ENCODE measurements around the gene OGFRL1.
A peak's percentile ranks its signal among the peaks of the same experiment; 100 is the strongest.

Gene OGFRL1

DNA sequence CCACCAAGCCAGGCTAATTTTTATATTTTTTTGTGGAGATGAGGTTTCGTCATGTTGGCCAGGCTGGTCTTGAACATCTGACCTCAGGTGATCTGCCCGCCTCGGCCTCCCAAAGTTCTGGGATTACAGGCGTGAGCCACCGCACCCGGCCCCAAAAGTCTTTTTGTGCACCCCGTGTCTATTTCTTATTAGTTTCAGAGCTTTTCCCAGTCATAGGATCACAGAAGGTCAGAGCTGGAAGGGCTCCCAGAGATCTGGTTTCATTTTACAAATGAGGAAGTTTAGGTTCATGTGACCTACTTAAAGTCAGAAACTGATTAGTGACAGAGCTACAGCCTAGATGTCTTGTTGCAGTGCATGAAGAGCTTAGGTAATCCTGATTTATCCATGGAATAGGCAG lies 1.6 kb upstream of the OGFRL1 start:
- no peak for DNase-seq

DNA sequence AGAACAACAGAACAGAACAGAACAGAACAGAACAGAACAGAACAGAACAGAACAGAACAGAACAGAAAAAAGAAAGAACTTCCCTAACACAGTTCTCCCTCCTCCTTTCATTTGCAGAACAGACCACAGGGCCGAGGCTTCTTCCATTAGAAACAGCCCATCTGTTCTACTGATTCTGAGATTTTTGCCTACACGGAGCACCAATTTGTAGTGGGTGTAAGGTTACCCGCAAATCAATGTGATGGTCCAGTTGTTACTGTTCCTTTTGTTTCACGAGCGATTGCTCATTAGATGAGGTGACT lies 734 bp upstream of the OGFRL1 start:
- DNase-seq: no peak

DNA sequence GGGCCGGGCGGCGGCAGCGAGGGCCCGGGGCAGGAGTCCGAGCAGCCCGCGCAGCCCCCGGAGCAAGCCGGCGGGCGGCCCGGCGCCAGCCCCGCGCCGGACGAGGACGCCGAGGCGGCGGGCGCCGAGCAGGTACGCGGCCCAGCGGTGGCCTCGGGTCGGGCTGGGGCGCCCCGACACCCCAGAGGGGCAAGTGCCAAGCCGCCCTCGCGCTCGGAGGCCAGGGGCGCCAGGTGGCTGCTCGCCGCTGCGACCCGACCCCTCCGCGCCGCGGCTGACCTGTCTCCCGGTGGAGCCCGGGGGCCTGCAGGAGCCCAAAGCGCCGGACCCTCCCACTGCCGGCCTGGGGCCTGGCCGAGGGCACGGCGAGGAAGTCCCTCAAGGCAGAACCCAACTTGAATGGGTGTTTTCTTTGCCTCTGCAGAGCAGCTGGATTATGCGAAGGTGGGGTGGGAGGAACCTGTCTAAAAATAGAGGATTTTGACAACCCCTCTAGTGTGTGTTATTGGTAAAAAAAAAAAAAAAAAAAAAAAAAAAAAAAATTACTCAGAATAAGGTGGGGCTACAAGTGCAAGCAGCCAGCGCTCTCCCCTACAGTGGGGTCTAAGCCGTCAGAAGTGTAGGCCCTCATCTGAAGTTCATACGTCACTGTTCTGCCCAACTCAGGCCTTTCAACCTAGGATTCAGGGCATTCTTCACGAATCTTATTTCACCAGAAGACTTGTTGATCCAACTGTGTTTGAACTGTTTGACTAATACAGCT lies 609 bp downstream of the OGFRL1 start:
- DNase-seq: peak in 1 of 2 donors; percentile 9

DNA sequence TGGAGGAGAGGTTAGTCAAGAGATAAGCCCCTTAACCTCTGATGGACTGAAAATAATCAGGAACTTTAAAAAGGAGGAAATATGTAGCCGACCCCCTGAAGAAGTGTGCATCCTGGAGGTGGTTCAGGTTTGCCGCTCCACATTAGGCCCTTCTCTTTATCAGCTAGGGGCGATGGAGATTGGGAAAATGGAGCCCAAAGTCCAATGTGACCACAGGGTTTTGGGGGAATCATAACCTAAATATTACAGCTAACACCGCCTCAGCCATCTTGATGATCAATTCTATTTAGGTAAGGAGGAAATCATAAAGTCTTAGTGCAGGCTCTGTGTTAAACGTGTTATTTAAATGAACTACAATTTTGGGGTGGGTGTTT lies 1.2 kb downstream of the OGFRL1 start:
- DNase-seq: no peak

DNA sequence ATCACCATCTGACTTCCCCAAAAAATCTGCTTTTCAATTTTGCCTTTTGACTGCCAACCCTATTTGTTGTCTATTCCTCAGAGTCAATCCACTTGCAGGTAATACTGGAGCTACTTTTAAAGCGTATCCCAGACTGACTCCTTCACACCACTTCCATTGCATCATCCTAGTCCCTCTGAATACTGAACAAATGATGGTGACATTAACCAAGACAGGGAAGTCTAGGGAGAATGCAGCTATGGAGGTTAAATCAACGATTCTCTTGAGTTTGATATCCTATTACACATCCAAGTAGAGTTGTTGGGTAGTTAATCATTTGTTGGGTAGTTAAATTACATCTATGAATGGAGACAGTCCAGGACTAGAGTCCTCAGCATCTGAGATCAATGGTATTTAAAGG lies 2.0 kb downstream of the OGFRL1 start:
- DNase-seq: no peak

DNA sequence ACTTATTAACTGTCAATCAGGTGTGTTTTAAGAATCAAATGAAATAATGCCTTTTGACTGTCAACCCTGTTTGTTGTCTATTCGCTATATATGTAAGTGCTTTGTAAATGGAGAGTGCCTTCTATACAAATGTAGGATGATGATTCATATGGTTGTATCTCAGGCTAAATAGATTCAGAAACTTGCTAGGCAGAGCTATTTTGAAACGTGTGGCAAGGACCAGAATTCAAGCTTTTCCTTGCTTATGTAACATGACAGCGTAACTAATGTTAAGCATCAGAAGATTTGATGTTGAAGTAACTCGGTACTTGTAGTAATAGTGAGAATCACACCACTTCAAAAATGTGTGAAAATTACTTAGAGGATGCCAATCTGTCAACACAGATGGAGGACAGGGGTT lies 3.4 kb downstream of the OGFRL1 start:
- no peak for DNase-seq

DNA sequence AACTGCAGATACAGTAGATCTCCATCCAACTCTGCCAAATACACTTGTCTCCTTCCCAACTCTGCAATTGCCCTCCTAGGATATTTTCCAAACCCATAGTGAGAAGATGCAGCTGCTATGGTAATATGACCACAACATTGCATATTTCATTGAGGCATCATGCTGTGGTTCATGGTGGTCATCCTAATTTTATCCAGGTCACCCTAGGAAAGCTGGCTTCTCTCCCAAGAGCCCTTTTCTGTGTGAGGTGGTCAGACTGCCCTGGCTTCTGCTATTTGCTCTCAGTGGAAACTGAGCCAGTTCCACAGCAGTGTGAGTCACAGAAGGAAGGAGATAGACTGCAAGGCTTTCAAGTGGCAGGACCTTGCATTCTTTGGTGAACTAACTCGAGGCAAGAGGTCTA lies 5.5 kb downstream of the OGFRL1 start:
- no peak for DNase-seq

DNA sequence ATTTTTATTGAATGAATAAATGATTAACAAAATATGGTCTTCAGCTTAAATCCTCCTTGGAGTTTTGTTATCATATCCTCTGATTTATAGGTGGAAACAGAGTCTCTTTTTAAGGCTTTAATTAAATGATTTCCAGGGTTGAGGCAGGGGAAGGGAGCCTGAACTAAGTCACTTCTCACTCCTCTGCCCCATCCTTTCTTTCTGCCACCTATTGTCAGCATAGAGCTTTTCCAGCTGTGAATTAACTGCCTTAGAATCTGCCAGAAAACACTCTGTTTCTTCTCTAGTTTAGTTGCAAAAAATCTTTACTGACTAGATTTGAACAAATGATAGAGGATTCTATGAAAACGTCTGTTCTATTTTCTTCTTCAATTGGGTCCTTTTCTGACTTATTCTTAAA lies 9.8 kb downstream of the OGFRL1 start:
- DNase-seq: no peak

DNA sequence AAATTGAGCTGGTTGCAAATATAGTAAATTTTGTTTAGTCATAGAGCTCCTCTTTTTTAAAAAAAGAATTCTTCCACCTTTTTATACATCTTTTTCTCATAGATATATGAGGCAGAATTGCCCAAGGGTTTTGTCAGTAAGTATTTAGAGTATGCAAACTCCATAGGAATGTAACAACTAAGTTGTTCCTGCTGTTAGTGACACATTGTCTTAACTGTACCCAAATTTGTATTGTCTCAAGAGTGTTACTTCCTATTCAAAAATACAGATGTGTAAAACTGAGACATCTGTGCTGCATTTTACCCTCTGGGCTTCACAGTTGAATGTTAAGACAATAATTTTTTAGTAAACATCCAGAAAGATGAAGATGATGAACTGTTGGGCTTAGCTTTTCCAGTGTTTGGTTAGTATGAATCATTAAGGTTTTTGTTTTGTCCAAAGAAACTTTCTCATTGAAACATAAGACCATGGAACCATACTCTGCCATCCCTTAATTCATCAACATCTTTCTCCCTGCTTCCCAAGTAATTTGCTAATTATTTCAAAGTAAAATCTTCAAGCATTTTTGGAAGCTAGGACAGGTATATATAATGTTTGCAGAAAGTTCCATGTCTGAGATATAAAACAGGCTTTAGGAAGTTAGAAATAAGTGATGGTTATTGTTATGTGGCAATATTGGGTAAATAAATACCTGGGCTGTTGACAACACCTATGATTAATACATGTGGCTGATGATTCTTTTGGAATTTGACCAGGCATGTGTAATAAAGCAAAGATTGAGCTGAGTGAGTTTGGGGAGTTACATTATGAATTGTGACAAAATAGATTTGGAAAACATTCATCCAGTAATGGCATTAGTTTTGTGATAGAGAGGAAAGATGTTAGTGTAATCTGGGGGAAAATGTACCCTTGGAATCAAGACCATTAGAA lies 11.2 kb downstream of the OGFRL1 start:
- no peak for DNase-seq

DNA sequence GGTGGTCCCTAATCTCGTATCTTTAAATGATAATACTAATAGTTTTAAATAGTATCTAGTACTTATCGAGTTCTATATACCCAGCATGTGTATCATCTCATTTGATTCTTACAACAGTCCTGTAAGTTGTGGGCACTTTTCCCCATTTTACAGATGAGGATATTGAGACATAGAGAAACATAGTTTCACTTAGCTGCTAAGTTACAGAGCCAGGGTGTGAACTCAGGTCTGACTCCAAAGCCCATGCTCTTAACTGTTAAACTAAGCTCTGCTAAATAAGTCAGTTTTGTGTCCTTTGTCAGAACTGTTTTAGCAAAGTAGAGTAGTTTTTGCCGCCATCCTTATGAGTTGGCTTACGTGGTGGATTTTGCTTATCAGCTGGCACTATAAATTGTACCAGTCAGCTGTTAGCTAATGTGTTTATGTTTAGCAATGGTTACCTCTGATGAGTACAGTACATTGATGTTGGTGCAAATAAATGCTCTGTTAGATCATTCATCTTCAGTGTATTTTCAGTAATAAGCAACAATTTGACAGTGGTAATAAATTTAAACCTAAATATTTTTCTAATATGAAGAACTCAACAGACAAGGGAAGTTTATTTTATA lies 12.1 kb downstream of the OGFRL1 start:
- no peak for DNase-seq

DNA sequence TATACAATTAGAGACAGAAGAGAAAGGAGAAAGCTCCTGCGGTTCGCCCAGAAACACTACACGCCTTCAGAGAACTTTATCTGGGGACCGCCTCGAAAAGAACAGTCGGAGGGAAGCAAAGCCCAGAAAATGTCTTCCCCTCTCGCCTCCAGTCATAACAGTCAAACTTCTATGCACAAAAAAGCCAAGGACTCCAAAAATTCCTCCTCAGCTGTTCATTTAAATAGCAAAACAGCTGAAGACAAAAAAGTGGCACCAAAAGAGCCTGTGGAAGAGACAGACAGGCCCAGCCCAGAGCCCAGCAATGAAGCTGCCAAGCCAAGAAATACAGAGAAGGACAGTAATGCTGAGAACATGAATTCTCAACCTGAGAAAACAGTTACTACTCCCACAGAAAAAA lies 12.9 kb downstream of the OGFRL1 start:
- no peak for DNase-seq

DNA sequence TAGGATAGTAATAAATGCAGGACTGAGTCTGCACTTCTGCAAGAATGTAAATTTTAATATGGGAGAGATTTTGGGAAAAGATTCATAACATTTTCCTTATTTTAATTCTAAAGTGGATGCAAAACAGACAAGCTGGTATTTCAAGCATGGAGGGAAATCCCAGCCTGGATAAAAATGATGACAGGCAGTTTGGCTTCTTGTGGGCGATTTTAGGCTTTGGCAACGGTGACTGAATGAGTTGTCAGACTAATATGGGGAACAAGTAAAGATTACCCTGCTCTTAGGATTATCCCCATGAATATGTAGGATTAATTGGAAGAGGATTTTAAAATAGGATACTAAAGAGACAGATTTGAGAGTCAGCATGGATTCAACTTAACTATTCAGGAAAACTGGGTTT lies 21.0 kb downstream of the OGFRL1 start:
- no peak for DNase-seq

DNA sequence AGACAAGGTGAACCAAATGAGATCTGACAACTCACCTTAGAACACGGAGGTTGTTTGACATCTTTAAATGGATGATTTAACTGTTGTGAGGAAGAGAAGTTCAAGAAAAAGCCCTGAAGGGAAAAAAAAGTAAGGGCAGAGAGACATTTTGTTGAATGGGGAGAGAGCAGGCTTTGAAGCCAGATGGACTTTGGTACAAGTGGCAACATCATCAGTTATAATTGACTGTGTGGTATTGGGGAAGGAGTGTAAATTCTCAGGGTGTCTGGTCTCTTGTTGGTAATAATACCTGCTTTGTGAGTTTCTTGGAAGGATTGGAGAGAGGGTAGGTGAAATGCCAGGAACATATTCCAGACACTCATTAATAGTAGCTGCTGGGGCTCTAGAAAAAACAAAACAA lies 21.6 kb downstream of the OGFRL1 start:
- DNase-seq: no peak

DNA sequence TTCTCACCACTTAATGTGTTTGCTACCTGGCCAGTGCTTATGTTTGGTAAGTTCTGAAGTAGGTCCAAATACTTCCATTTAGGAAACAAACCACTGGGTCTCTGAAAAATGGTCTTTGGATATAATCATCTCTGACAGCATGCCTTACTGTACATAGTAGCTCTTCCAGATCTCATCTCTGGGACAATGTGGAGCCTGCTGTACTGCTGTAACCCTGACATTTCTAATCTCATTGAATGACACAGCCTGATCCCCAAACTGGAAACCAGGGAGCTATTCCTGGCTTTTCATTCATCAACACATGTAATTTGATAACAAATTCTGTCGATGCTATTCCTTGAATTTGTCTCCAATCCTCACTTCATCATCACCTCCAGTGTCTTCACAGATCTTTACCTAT lies 23.5 kb downstream of the OGFRL1 start:
- DNase-seq: no peak

DNA sequence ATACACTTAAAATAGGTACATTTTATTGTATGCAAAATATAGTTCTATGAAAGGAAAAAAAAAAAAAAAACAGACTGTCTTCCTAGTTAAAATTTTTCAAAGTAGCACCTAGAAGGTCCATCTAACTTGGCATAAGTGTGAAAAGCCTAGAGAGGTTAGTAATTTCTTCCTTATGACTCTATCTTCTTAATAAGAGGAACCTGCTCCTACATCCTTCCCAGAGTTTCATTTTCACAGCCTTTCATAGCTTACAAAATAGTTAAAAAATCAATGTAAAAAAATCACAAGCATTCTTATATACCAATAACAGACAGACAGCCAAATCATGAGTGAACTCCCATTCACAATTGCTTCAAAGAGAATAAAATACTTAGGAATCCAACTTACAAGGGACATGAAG lies 28.8 kb downstream of the OGFRL1 start:
- no peak for DNase-seq

DNA sequence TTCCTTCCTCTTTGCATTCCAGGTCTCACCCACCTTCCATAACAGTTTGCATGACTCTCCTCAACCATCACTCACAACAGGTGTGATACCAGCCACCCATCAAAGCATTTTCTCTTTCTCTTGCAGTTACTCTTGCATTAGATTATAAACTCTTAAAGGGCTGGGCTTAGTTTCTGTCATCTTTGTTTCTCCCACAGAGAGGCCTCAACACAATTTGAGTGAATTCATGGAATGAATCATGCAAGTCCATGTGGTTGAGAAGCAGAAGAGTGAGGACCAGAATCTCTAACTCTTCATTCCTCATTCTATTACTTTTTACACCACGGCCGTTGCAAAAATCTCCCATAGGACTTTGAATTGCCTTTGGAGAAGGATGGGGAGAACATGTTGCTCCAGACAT lies 31.4 kb downstream of the OGFRL1 start:
- no peak for DNase-seq

DNA sequence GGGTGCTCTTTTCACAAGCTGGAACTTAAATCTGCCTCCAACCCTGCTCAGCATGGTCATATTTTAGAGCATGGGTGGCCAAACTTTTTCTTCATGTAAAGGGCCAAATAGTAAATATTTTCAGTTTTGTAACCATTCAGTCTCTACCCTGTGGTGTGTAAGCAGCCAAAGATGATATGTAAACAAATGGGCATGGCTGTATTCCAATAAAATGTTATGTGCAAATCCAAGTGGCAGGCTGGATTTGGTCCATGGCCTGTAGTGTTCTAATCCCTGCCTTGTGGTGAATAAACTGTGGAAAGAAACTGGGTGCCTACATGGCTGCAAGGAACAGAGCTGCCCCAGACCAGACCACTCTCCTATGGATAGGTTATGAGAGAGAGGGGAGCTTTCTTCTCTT lies 32.7 kb downstream of the OGFRL1 start:
- DNase-seq: no peak

DNA sequence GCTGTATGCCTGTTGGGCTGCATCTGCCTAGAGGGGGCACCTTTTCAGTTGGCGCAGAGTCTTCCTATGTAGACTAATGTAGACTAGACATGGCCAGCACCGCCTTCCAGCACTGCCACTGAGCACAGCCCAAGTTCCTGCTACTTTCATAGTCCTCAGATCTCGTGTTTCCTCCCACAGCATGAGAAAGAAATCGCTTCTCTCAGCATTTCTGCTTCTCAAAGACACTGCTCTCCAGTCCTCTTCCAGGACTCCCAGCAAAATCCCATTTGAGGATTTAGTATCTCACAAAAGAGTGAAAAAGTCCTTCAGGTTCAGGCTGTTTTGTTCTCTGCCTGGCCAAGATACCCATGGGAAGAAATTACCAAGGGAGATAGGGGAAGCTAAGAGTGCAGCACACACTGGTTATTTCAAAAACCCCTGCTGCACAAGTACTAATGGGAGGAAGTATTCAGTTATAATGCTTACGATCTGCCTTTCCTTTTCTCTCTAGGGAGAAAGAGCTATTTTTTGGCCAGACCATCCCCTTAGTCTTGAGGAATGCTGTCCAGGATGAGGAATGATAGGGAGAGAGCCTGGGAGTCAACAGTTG lies 35.7 kb downstream of the OGFRL1 start:
- no peak for DNase-seq

DNA sequence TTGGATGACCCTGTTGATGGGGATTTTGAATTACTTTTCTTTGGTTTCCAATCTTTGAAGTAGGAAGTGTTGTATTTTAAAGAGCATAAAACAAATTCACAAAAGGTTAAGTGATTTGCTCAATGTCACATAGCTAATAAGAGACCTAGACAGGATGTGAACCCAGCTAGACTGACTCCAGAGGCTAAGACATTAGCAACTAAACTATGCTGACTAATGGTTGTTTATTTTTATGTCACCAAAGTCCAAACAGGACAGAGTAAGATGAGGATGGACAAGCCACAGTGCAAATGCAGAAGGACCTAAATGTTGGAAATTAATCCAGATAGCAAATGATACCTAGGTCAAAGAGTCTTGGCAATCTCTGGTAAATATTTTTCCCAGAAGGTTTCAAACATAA lies 38.0 kb downstream of the OGFRL1 start:
- DNase-seq: no peak

DNA sequence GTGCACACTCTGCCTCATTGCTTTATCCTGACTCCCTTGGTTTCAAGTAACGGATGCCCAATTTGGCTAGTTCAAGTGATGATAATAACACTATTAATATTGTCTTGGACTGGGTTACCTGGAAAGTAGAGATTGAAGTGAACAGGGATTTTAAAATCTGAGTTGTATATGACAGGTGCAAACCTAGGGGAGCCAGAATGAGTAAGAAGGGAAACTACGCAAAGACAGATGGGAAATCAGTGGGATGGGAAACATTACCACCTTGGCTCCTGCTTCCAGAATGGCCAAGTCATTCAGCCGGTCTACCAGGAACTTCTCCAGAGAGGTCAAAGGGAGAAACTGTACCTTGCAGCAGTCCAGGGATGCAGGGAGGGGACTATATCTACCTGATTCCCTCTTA lies 41.9 kb downstream of the OGFRL1 start:
- no peak for DNase-seq

DNA sequence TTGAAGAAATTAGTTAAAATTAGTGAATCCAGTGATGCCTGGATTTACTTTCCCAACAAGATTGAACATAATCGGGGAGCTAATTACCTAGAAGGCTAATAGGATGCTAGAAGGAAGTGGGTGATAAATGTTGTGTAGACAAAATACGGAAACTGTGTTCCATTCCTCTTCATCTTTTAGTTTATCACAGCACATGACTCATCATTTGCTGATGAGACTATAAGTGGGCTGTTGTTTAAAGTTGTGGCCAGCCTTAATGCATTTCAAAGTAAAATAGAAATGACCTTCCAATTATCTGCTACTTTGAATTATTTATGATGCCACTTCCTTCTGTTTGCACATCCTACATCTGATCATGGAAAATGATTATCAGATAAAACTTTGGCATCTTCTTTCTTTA lies 43.4 kb downstream of the OGFRL1 start:
- no peak for DNase-seq

DNA sequence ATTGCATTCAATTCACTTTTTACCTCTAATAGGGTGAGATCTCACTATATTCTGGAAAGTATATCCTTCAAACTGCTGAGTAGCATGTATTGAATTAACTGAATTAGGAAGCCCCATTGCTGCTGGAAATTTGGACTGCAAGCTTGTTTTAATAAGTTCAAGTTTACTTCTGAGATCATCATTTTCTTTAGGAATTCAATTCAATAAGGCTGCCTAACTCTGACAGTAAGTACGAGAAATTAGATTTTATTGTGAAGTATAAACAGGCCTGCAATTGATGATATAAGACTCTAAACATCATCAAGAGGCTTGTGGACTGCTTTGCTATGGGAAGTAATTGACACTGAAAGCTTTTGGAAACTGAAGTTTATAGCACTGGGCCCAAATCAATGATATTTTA lies 44.4 kb downstream of the OGFRL1 start:
- no peak for DNase-seq

DNA sequence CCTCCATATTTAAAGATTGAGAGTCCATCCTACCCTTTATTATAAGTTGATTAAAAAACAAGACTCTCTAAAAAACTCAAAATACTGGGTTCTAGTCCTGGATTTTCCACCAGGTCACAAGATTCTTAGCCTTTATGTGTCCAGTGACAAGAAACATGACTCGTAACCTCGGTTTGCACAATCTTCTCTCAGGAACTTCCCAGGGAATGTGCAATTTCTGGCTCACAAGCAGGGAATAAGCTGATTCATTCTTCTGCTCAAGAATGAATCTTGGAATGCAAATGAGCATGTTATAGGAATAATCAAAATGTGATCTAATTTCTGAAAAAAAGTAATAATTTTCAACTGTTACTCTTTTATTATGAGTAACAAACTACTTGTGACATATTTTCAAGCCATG lies 45.1 kb downstream of the OGFRL1 start:
- no peak for DNase-seq

DNA sequence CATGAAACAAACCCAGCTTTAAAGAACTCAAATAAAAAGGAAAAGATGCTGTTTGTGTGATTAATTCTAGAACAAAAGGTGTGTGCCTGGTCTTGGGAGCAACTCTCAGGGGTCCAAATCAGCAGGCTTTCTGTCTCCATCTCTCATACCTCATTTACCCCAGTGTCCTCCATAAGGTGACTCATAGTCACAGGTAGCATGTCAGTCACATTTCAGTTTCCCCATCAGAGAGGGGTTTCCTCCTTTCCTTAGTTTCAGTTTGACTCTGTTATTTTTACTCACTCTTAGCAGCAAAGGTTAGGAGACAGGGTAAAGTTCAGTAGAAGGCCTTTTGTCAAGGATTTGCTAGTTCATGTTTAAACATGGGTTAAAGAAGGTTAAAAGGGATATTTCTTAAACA lies 46.2 kb downstream of the OGFRL1 start:
- DNase-seq: no peak
